Measurements from ENCODE around the gene GPC1.

GPC1 gene

DNA sequence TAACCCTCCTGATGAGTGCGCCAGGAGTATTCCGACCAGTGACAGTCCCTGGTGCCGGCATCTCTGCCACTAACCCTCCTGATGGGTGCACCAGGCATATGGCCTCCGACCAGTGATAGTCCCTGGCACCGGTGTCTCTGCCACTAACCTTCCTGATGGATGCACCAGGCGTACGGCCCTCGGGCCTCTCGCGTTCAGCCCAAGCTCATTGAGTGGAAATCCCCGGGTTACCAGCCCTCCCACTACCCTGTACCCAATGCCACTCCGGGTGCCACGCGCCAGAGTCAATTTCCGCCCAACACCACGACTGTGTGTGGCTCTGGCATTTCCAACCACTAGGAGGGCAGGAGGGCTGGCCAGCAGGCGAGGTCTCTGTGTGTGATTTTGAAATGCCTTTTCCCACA, 11.7 kb upstream of the GPC1 start:
- DNase-seq (ENCODE audit: low read depth), result no peak
- H3K4me3 ChIP-seq (ENCODE audit: low read length), result no peak overlapping the region
- TF ChIP-seq, protein P1, sequence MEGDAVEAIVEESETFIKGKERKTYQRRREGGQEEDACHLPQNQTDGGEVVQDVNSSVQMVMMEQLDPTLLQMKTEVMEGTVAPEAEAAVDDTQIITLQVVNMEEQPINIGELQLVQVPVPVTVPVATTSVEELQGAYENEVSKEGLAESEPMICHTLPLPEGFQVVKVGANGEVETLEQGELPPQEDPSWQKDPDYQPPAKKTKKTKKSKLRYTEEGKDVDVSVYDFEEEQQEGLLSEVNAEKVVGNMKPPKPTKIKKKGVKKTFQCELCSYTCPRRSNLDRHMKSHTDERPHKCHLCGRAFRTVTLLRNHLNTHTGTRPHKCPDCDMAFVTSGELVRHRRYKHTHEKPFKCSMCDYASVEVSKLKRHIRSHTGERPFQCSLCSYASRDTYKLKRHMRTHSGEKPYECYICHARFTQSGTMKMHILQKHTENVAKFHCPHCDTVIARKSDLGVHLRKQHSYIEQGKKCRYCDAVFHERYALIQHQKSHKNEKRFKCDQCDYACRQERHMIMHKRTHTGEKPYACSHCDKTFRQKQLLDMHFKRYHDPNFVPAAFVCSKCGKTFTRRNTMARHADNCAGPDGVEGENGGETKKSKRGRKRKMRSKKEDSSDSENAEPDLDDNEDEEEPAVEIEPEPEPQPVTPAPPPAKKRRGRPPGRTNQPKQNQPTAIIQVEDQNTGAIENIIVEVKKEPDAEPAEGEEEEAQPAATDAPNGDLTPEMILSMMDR (IDR thresholded peaks at IDR 0.05; ENCODE audit: insufficient read depth, low read depth, low read length, missing control alignments), result no peak

DNA sequence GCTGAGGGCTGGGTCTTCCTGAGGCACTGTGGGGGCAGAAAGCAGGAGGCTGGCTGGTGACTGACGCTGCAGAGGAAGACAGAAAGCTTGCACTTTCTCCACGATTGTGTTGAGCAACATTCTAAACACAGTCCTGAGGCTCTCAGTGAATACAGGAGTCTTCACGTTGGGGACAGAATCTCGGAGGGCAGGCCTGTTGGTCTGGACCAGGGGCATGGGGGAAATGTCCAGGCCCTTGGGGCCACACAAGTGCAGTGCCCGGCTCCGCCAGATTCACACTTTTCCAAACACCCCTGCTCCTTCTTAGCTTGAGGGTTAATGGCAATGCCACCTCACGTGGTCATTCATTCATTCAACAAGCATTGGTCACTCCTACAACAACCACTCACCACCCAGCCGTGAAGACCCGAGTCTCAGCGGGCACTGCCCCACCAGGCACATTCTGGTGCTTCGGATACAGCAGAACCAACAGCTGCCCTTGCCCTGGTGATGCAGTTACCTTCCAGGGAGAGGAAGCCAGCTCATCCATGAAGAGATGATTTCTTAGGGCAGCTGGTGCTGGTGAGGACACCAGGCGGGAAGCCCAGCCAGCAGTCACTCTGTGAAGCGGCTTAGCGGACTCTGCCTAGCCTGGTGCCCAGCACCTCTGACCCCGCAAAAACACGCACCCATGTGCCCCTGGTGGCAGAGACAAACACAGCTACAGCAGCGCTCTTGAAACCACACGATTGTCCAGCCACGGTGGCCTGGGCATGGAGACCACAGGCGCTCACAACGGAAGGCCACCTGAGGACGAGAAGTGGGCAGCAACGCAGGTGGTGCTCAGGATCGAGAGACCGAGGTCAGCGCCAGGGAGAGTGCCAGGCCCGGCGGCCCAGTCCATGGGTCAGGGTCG, 10.9 kb upstream of the GPC1 start:
- TF ChIP-seq, protein P1 (IDR thresholded peaks at IDR 0.05; ENCODE audit: insufficient read depth, low read depth, low read length, missing control alignments), result no peak
- no peak overlapping the region for H3K4me3 ChIP-seq (ENCODE audit: low read length)
- no peak for DNase-seq (ENCODE audit: low read depth)

DNA sequence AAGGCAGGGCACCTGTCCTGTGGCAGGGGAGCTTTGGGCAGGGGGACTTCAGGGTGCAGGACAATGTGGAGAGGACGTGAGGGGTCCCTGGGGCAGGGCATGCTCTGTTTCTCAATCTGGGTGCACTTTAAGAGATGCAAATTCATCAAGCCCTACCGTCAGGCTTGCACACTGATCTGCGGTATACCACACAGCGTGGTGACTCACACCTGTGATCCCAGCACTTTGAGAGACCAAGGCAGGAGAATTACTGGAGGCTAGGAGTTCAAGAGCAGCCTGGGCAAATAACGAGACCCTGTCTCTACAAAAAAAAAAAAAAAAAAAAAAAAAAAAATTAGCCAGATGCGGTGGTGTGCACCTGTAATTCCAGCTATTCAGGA, 10.2 kb upstream of the GPC1 start:
- no peak overlapping the region for H3K4me3 ChIP-seq (ENCODE audit: low read length)
- TF ChIP-seq, protein P1 (IDR thresholded peaks at IDR 0.05; ENCODE audit: insufficient read depth, low read depth, low read length, missing control alignments), result no peak
- DNase-seq (ENCODE audit: low read depth), result no peak

DNA sequence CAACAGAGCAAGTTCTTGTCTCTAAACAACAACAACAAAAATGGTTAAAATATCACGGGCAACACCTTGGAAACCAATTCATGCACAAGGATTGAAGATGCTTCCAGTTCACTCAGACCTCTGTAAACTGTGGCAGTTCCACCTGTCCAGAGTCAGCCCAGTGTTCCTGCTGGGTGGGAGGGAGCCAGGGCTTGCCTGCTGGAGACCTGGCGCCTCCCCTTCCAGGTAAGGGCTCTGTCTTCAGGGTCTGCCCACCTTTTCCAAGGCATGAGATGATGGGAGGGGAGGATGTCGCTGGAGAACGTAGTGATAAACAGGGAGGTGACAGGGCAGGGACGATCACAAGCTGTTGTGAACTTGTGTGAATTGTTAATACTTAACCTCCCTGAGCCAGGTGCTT, 9.8 kb upstream of the GPC1 start:
- no peak for DNase-seq (ENCODE audit: low read depth)
- no peak overlapping the region for H3K4me3 ChIP-seq (ENCODE audit: low read length)
- TF ChIP-seq, protein P1 (IDR thresholded peaks at IDR 0.05; ENCODE audit: insufficient read depth, low read depth, low read length, missing control alignments), result no peak

DNA sequence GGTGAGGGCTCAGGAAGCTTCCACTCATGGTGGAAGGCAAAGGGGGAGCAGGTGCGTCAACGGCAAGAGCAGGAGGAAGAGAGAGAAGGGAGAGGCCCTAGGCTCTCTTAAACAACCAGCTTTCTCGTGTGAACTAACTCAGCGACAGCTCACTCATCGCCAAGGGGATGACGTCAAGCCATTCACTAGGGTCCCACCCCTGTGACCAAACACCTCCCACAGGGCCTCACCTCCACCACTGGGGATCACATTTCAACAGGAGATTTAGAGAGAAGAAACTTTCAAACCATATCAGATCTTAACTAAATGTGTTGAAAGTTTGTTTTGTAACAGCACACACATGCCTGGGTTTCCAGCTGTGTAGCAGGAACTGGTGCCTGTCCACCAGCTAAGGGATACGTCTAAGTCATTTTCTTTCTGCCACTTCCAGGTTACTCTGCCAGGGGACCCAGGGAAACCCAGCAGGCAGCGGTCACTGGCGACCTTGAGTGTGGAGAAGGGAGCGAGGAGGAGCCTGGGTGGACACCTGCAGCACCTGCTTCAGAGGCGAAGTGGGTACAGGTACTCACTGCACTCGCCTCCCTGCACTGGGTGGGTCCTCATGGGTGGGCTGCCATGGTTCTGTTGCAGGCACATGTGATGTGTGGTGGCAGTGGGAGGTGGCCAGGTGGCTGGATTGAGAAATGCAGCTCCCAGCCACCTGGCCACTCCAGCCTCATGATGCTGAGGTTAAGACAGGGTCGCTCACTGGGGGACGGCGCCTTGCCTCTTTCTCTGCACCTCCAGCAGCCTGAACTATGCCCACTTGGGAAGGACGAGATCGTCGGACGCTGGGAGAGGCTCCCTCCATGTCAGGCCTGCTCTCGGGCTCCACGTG, 8.4 kb upstream of the GPC1 start:
- TF ChIP-seq, protein P1 (IDR thresholded peaks at IDR 0.05; ENCODE audit: insufficient read depth, low read depth, low read length, missing control alignments), result no peak
- DNase-seq (ENCODE audit: low read depth), result peak; percentile 93

DNA sequence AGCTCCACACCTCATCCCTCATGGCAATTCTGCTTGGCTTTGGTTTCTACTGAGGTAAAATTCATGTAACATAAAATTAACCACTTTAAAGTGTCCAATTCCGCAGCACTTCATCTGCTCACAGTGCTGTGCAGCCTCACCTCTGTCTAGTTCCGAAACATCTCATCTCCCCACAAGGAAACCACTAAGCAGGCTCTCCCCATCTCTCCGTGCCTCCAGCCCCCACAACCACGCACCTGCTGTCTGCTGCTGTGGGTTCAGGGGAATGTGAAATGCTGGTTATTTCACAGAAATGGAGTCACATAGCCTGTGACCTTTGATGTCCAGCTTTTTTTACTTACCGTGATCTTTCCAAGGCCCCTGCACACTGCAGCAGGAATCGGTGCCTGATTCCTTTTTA, 7.7 kb upstream of the GPC1 start:
- H3K4me3 ChIP-seq (ENCODE audit: low read length), result no peak overlapping the region
- TF ChIP-seq, protein P1 (IDR thresholded peaks at IDR 0.05; ENCODE audit: insufficient read depth, low read depth, low read length, missing control alignments), result no peak
- DNase-seq (ENCODE audit: low read depth), result no peak

More for the DNA sequence above, 8.4 kb upstream of the GPC1 start:
- no peak overlapping the region for H3K4me3 ChIP-seq (ENCODE audit: low read length)
